Small intestine (tissue), 7 donors: ENCODE data around the gene DEPDC5. TPM values are rescaled to one million over a fixed set of nuclear protein-coding genes. Genes with fewer than 3 reads are reported as not detected.
A peak's percentile ranks its signal among the peaks of the same experiment; 100 is the strongest.

Source experiments
- DNase-seq, 2 donors: peaks; one replicate each; pipeline versions ENCODE4 v3.0.0 to v3.0.0-alpha.2; 2013
- FAIRE-seq: peaks from 2 replicates; lab custom pipeline; 2012; peaks lifted over from hg19 to GRCh38; lab: Jason Lieb, UNC
- H3K27ac ChIP-seq, 3 donors: one replicate each; pipeline ENCODE4 v1.5.1; 2013; ENCODE audit warnings: low read length in 2 of 3, mild to moderate bottlenecking in 2 of 3, control low read depth in 1 of 3, inconsistent platforms in 1 of 3, low read depth in 1 of 3, moderate library complexity in 1 of 3
- H3K27me3 ChIP-seq, 3 donors: one replicate each; pipeline ENCODE4 v1.6.1; 2013; ENCODE audit warnings: low read length in 3 of 3, inconsistent platforms in 1 of 3; ENCODE audit not compliant: control insufficient read depth in 3 of 3, insufficient read depth in 3 of 3
- H3K36me3 ChIP-seq, 3 donors: one replicate each; pipeline ENCODE4 v1.6.1; 2013; ENCODE audit warnings: low read length in 3 of 3, inconsistent platforms in 1 of 3, low read depth in 1 of 3, mild to moderate bottlenecking in 1 of 3, moderate library complexity in 1 of 3; ENCODE audit not compliant: control insufficient read depth in 3 of 3, insufficient read depth in 2 of 3
- H3K4me1 ChIP-seq, 3 donors: one replicate each; pipeline ENCODE4 v1.6.1; 2013; ENCODE audit warnings: low read length in 2 of 3, inconsistent platforms in 1 of 3, low read depth in 1 of 3, mild to moderate bottlenecking in 1 of 3, moderate library complexity in 1 of 3; ENCODE audit not compliant: control insufficient read depth in 3 of 3, insufficient read depth in 2 of 3
- H3K4me3 ChIP-seq, 3 donors: one replicate each; pipeline ENCODE4 v1.5.1; 2013; ENCODE audit warnings: low read length in 3 of 3, control low read depth in 1 of 3, inconsistent platforms in 1 of 3, low read depth in 1 of 3, mild to moderate bottlenecking in 1 of 3, moderate library complexity in 1 of 3
- H3K9me3 ChIP-seq, 2 donors: one replicate each; pipeline ENCODE4 v1.6.1; 2013; ENCODE audit warnings: low read depth in 1 of 2, low read length in 1 of 2; ENCODE audit not compliant: control insufficient read depth in 2 of 2, insufficient read depth in 1 of 2
- WGBS, 3 donors: extraction: QIAGEN DNeasy Blood & Tissue Kit; methylation state at CpG; one replicate each; pipeline ENCODE4 v1.1.7; 2013; 5-methylcytosine and 5-hydroxymethylcytosine counted together
- polyA plus RNA-seq, 4 donors: library from polyadenylated mRNA; stranded (reverse) in 3 of 4; unstranded in 1 of 4; fragments of 200-250 nt in 3 of 4; fragments of 120-200 nt in 1 of 4; gene quantifications; one replicate each; pipeline versions ENCODE4 v1.2.1 to v1.2.3, GENCODE V29; 2013
- donor health status: healthy with polysubstance abuse.
- donor health status: control.
- donor health status: control.
- donor health status: Bipolar disorder and iron deficiency.
- donor health status: healthy.

Gene DEPDC5
- polyA plus RNA-seq, 4 donors = 11.1 to 15.2 (median 13.2) TPM

GRCh38 chr22:31821572-31821971, 67.8 kb downstream of the DEPDC5 start:
- Histone ChIP-seq H3K4me3 (no peak overlapping the region), H3K27me3 (no peaks in the 10 kb centered on the region), H3K9me3 (no peaks in the 10 kb centered on the region), H3K4me1 (no peaks in the 10 kb centered on the region), H3K36me3 (peaks cover 18 to 59% (median 28%) of the 10 kb centered on the region in 3 donors), H3K27ac (no peak overlapping the region)
- 58 to 80% (median 59%) methylated on average over 1 of the region's 1 CpG for WGBS, 3 donors
- no peak for DNase-seq
- no peak for FAIRE-seq

GRCh38 chr22:31822523-31822922, 68.7 kb downstream of the DEPDC5 start:
- FAIRE-seq (no peak), DNase-seq (no peak)
- no peaks in the 10 kb centered on the region for H3K9me3 ChIP-seq
- no peak overlapping the region for H3K4me3 ChIP-seq
- no peaks in the 10 kb centered on the region for H3K27me3 ChIP-seq
- peaks cover 23 to 54% (median 25%) of the 10 kb centered on the region in 3 donors for H3K36me3 ChIP-seq
- no peak overlapping the region for H3K27ac ChIP-seq
- H3K4me1 ChIP-seq = no peaks in the 10 kb centered on the region
- WGBS, 3 donors = 86 to 93% (median 91%) methylated on average over 4 of the region's 4 CpGs

- no peaks in the 10 kb centered on the region for H3K27me3 ChIP-seq
- FAIRE-seq = no peak
- no peaks in the 10 kb centered on the region for H3K4me1 ChIP-seq
- no peak for DNase-seq
- 91 to 96% (median 92%) methylated on average over 2 of the region's 2 CpGs for WGBS, 3 donors
- peaks cover 16 to 48% (median 29%) of the 10 kb centered on the region in 3 donors for H3K36me3 ChIP-seq
- H3K4me3 ChIP-seq = no peak overlapping the region
- H3K9me3 ChIP-seq = no peaks in the 10 kb centered on the region
- H3K27ac ChIP-seq = no peak overlapping the region
Measured at GRCh38 chr22:31825513-31825912, 71.7 kb downstream of the DEPDC5 start.

- Histone ChIP-seq H3K4me1 (no peaks in the 10 kb centered on the region), H3K27me3 (no peaks in the 10 kb centered on the region), H3K27ac (no peak overlapping the region), H3K36me3 (peaks cover 12 to 46% (median 24%) of the 10 kb centered on the region in 3 donors), H3K4me3 (no peak overlapping the region), H3K9me3 (no peaks in the 10 kb centered on the region)
- DNase-seq (no peak), FAIRE-seq (no peak)
- 86 to 89% (median 88%) methylated on average over 6 of the region's 6 CpGs for WGBS, 3 donors
Measured at GRCh38 chr22:31826443-31826842, 72.6 kb downstream of the DEPDC5 start.

- DNase-seq (no peak), FAIRE-seq (no peak)
- H3K27me3 ChIP-seq = no peaks in the 10 kb centered on the region
- 76 to 88% (median 87%) methylated on average over 5 of the region's 5 CpGs for WGBS, 3 donors
- peaks cover 0 to 35% (median 22%) of the 10 kb centered on the region in 3 donors for H3K36me3 ChIP-seq
- no peaks in the 10 kb centered on the region for H3K4me1 ChIP-seq
- no peak overlapping the region for H3K27ac ChIP-seq
- no peak overlapping the region for H3K4me3 ChIP-seq
- no peaks in the 10 kb centered on the region for H3K9me3 ChIP-seq
Measured at GRCh38 chr22:31828739-31829138, 74.9 kb downstream of the DEPDC5 start.

GRCh38 chr22:31829505-31829904, 75.7 kb downstream of the DEPDC5 start:
- no peaks in the 10 kb centered on the region for H3K9me3 ChIP-seq
- no peak overlapping the region for H3K4me3 ChIP-seq
- H3K36me3 ChIP-seq = peaks cover 0 to 33% (median 22%) of the 10 kb centered on the region in 3 donors
- no peaks in the 10 kb centered on the region for H3K27me3 ChIP-seq
- FAIRE-seq (no peak), DNase-seq (peak in 1 of 2 donors; percentile 38)
- 50 to 64% (median 52%) methylated on average over 1 of the region's 1 CpG for WGBS, 3 donors
- H3K4me1 ChIP-seq = no peaks in the 10 kb centered on the region
- no peak overlapping the region for H3K27ac ChIP-seq

- Histone ChIP-seq H3K4me3 (no peak overlapping the region), H3K4me1 (no peaks in the 10 kb centered on the region), H3K27me3 (no peaks in the 10 kb centered on the region), H3K9me3 (no peaks in the 10 kb centered on the region), H3K27ac (no peak overlapping the region), H3K36me3 (peaks cover 0 to 29% (median 23%) of the 10 kb centered on the region in 3 donors)
- 35 to 72% (median 35%) methylated on average over 1 of the region's 1 CpG for WGBS, 3 donors
- FAIRE-seq = no peak
- no peak for DNase-seq
Measured at GRCh38 chr22:31830721-31831070, 76.9 kb downstream of the DEPDC5 start.

- Histone ChIP-seq H3K4me3 (no peak overlapping the region), H3K27ac (no peak overlapping the region), H3K4me1 (no peaks in the 10 kb centered on the region), H3K9me3 (no peaks in the 10 kb centered on the region), H3K27me3 (no peaks in the 10 kb centered on the region), H3K36me3 (peaks cover 0 to 39% (median 20%) of the 10 kb centered on the region in 3 donors)
- FAIRE-seq (no peak), DNase-seq (no peak)
- WGBS, 3 donors = 89 to 100% (median 91%) methylated on average over 1 of the region's 1 CpG
Measured at GRCh38 chr22:31833930-31834329, 80.1 kb downstream of the DEPDC5 start.

GRCh38 chr22:31836010-31836409, 82.2 kb downstream of the DEPDC5 start:
- Histone ChIP-seq H3K9me3 (no peaks in the 10 kb centered on the region), H3K4me3 (no peak overlapping the region), H3K27ac (no peak overlapping the region), H3K36me3 (peaks cover under 1 to 45% (median 14%) of the 10 kb centered on the region in 3 donors), H3K27me3 (no peaks in the 10 kb centered on the region), H3K4me1 (no peaks in the 10 kb centered on the region)
- DNase-seq = no peak
- 87 to 90% (median 88%) methylated on average over 5 of the region's 5 CpGs for WGBS, 3 donors
- no peak for FAIRE-seq
